GM12892 (cell line): ENCODE data around the gene NCOA1.

Experiments used
- POLR2A ChIP-seq: IDR thresholded peaks from 2 replicates; pipeline ENCODE4 v1.6.1; 2011; ENCODE audit warnings: low read depth, low read length, control low read depth
- POLR2AphosphoS5 ChIP-seq: IDR thresholded peaks from 2 replicates; pipeline ENCODE4 v1.6.1; 2011; ENCODE audit warnings: low read depth, low read length, control low read depth
- TAF1 ChIP-seq: IDR thresholded peaks from 2 replicates; pipeline ENCODE4 v1.6.1; 2011; ENCODE audit warnings: low read depth, mild to moderate bottlenecking, control low read depth, low read length, borderline replicate concordance

- TF ChIP-seq POLR2A (no peak), POLR2AphosphoS5 (no peak), TAF1 (no peak)
These were observed 232.1 kb downstream of the NCOA1 start for GRCh38 chr2:24723191-24723590.
